PC-9 (cell line): ENCODE results near the gene ASTN2. TPM values are rescaled to one million over a fixed set of nuclear protein-coding genes. Genes with fewer than 3 reads are reported as not detected.

Experiments
- BruUV-seq: library from RNA; stranded (reverse); fragments of 400-500 nt; replicated peaks from 2 replicates; lab custom pipeline; 2021; lab: Mats Ljungman, UMichigan
- CTCF ChIA-PET: fragments of 300-600 bp; sonication (Branson Sonifier 250); formaldehyde crosslinking; loops from one replicate; lab custom pipeline; 2022; ENCODE audit warnings: antibody characterized with exemption; lab: Charles Lee
- POLR2A ChIA-PET: fragments of 300-600 bp; sonication (Branson Sonifier 250); formaldehyde crosslinking; loops from one replicate; lab custom pipeline; 2022; ENCODE audit warnings: antibody characterized with exemption; ENCODE audit not compliant: unreplicated experiment; lab: Charles Lee
- DNase-seq, 2 experiments: peaks; one replicate each; pipeline versions ENCODE4 v3.0.0 to v3.0.0-alpha.2; 2015 to 2022; ENCODE audit warnings: mixed read lengths in 1 of 2
- H2AFZ ChIP-seq: fragments of 200-600 bp; sonication (generic); 2 replicates; pipeline ENCODE4 v1.8.1; 2017; ENCODE audit warnings: antibody characterized with exemption
- H3F3A ChIP-seq: fragments of 200-600 bp; sonication (generic); 2 replicates; pipeline ENCODE4 v1.8.1; 2017; ENCODE audit warnings: antibody characterized with exemption, mild to moderate bottlenecking, low read depth; ENCODE audit not compliant: insufficient read depth
- H3K27ac ChIP-seq: fragments of 200-600 bp; sonication (generic); 2 replicates; pipeline ENCODE4 v1.6.1; 2016; ENCODE audit warnings: mixed run types
- H3K27me3 ChIP-seq: fragments of 200-600 bp; sonication (generic); 2 replicates; pipeline ENCODE4 v1.6.1; 2016; ENCODE audit warnings: low read depth, mixed run types; ENCODE audit not compliant: insufficient read depth
- H3K36me3 ChIP-seq: fragments of 200-600 bp; sonication (generic); 2 replicates; pipeline ENCODE4 v1.6.1; 2016; ENCODE audit warnings: low read depth, mixed run types
- H3K4me1 ChIP-seq: fragments of 200-600 bp; sonication (generic); replicated peaks from 2 replicates; pipeline ENCODE4 v1.6.1; 2016; ENCODE audit warnings: mixed run types; ENCODE audit not compliant: insufficient read depth
- H3K4me2 ChIP-seq: fragments of 200-600 bp; sonication (generic); 2 replicates; pipeline ENCODE4 v1.6.1; 2017; ENCODE audit warnings: mixed run types
- H3K4me3 ChIP-seq: fragments of 200-600 bp; sonication (generic); 2 replicates; pipeline ENCODE4 v1.6.1; 2016; ENCODE audit warnings: mixed run types
- H3K79me2 ChIP-seq: fragments of 200-600 bp; sonication (generic); 2 replicates; pipeline ENCODE4 v1.6.1; 2017; ENCODE audit warnings: low read depth, mixed run types
- H3K9me2 ChIP-seq: fragments of 200-600 bp; sonication (generic); 2 replicates; pipeline ENCODE4 v1.8.1; 2017; ENCODE audit warnings: mild to moderate bottlenecking; ENCODE audit not compliant: insufficient read depth
- H3K9me3 ChIP-seq: fragments of 200-600 bp; sonication (generic); 2 replicates; pipeline ENCODE4 v1.8.1; 2016; ENCODE audit warnings: low read depth; ENCODE audit not compliant: insufficient read depth
- H4K20me1 ChIP-seq: fragments of 200-600 bp; sonication (generic); 2 replicates; pipeline ENCODE4 v1.8.1; 2017; ENCODE audit not compliant: insufficient read depth
- EZH2 ChIP-seq: fragments of 200-600 bp; sonication (generic); IDR thresholded peaks from 2 replicates; pipeline ENCODE4 v1.8.0; 2017; ENCODE audit warnings: antibody characterized with exemption, low read depth
- intact Hi-C: fragments of 100-400 bp; cut with micrococcal nuclease; formaldehyde crosslinking; loops from one replicate; pipeline ENCODE4 v1.10.0; 2022; ENCODE audit not compliant: unreplicated experiment
- total RNA-seq: library from RNA; stranded (reverse); gene quantifications from 2 replicates; pipeline ENCODE4 v1.2.3, GENCODE V29; 2021
- TF ChIP-seq, protein P1 (sequence below): fragments of 200-600 bp; sonication (generic); conservative IDR thresholded peaks from 2 replicates; pipeline ENCODE4 v1.6.1; 2017; ENCODE audit warnings: mixed run types, antibody characterized with exemption, mild to moderate bottlenecking, moderate library complexity

ASTN2 gene
- total RNA-seq, 1 experiment from 2014 or later: 6.2 TPM

DNA sequence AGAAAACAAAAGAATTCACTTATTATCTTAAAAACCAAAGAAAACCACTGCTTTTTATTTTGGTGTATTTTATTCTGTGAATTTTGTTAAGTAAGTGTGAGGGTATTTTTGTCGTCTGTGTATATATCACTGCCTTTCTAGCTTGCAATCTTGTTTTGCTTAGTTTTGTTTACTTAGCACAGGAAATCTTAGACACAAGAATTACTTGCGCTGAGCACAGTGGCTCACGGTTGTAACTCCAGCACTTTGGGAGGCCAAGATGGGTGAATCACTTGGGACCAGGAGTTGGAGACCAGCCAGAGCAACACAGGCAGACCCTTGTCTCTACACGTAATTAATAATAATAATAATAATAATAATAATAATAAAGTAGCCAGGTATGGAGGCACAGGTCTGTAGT, 1030.9 kb downstream of the ASTN2 start:
- TF ChIP-seq EZH2: no peak
- TF ChIP-seq, protein P1, sequence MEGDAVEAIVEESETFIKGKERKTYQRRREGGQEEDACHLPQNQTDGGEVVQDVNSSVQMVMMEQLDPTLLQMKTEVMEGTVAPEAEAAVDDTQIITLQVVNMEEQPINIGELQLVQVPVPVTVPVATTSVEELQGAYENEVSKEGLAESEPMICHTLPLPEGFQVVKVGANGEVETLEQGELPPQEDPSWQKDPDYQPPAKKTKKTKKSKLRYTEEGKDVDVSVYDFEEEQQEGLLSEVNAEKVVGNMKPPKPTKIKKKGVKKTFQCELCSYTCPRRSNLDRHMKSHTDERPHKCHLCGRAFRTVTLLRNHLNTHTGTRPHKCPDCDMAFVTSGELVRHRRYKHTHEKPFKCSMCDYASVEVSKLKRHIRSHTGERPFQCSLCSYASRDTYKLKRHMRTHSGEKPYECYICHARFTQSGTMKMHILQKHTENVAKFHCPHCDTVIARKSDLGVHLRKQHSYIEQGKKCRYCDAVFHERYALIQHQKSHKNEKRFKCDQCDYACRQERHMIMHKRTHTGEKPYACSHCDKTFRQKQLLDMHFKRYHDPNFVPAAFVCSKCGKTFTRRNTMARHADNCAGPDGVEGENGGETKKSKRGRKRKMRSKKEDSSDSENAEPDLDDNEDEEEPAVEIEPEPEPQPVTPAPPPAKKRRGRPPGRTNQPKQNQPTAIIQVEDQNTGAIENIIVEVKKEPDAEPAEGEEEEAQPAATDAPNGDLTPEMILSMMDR: no peak
- H3K4me2 ChIP-seq: no peak overlapping the region
- intact Hi-C loops: no loop called here
- H3K9me3 ChIP-seq: no peaks in the 10 kb centered on the region
- H3F3A ChIP-seq: no peaks in the 10 kb centered on the region
- H3K36me3 ChIP-seq: no peaks in the 10 kb centered on the region
- H3K79me2 ChIP-seq: no peaks in the 10 kb centered on the region
- H4K20me1 ChIP-seq: no peaks in the 10 kb centered on the region
- no peak overlapping the region for H3K4me3 ChIP-seq
- BruUV-seq: no TSS peak
- ChIA-PET CTCF (no interaction called here), POLR2A (no interaction called here)
- no peak overlapping the region for H2AFZ ChIP-seq
- H3K4me1 ChIP-seq: no peaks in the 10 kb centered on the region
- H3K9me2 ChIP-seq: 0 out of 2 replicates have a peak, but pooled peaks cover 5% of the 10 kb centered on the region
- H3K27me3 ChIP-seq: no peaks in the 10 kb centered on the region
- no peak for DNase-seq
- no peak overlapping the region for H3K27ac ChIP-seq

DNA sequence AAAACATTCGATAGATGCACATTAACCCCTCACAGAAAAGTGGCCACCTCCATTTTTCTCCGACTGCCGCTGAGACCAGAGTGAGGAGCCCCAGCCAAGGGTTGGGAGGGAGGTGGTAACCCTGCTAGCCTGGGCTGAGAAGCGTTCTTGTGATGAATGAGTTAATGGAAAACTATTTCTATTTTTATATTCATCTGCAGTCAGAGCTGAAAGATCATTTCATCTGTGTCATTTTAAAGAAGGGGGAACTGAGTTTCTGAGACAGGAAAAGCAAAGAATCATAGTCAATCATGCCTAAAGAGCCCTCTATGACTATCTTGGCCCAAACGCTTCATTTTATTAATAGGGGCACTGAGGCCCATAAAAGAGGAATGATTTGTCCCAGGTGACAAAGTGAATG, 1031.7 kb downstream of the ASTN2 start:
- peaks cover under 1% of the 10 kb centered on the region; the same call in 1 of the 2 replicates for H3K4me1 ChIP-seq
- intact Hi-C loops: no loop called here

DNA sequence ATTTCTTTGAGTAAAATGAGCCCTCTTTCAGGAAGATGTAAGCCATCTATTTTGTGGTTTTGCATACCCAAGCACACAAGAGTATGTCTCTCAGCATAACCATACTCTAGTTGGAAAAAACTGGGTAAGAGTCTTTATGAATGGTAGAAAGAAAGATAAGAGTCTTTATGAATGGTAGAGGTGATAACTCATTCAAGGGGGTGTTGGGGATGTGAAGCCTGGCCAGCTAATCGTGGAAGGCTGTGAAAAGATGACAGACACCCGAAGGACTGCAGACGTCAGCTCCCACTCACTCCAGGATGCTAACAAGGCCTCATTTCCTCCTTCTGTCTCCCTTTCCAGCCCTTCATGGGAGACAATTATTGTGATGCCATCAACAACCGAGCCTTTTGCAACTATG, 1032.8 kb downstream of the ASTN2 start:
- Histone ChIP-seq H3K9me3 (no peaks in the 10 kb centered on the region), H3K4me3 (no peak overlapping the region)
- no TSS peak for BruUV-seq

More for the DNA sequence above, 1031.7 kb downstream of the ASTN2 start:
- H3K27me3 ChIP-seq: no peaks in the 10 kb centered on the region
- no peak overlapping the region for H3K4me3 ChIP-seq
- no peaks in the 10 kb centered on the region for H3K9me2 ChIP-seq
- no peaks in the 10 kb centered on the region for H3F3A ChIP-seq
- H3K79me2 ChIP-seq: no peaks in the 10 kb centered on the region
- H4K20me1 ChIP-seq: no peaks in the 10 kb centered on the region
- TF ChIP-seq, protein P1: no peak
- TF ChIP-seq EZH2: no peak
- no peak overlapping the region for H3K27ac ChIP-seq
- no peak overlapping the region for H2AFZ ChIP-seq
- H3K4me2 ChIP-seq: no peak overlapping the region
- DNase-seq: no peak
- no TSS peak for BruUV-seq
- ChIA-PET POLR2A (no interaction called here), CTCF (no interaction called here)
- H3K36me3 ChIP-seq: no peaks in the 10 kb centered on the region
- no peaks in the 10 kb centered on the region for H3K9me3 ChIP-seq

More for the DNA sequence above, 1032.8 kb downstream of the ASTN2 start:
- DNase-seq: no peak
- Histone ChIP-seq H3K4me1 (peaks cover 11% of the 10 kb centered on the region), H3K27ac (no peak overlapping the region), H3K79me2 (no peaks in the 10 kb centered on the region), H3F3A (peaks cover under 1% of the 10 kb centered on the region; the same call in 1 of the 2 replicates), H3K27me3 (no peaks in the 10 kb centered on the region), H2AFZ (no peak overlapping the region), H3K36me3 (no peaks in the 10 kb centered on the region), H4K20me1 (no peaks in the 10 kb centered on the region), H3K4me2 (no peak overlapping the region), H3K9me2 (no peaks in the 10 kb centered on the region)
- ChIA-PET POLR2A (no interaction called here), CTCF (no interaction called here)
- TF ChIP-seq, protein P1: no peak
- TF ChIP-seq EZH2: no peak
- intact Hi-C loops: no loop called here
